Right cardiac atrium (tissue), 5 donors: Measurements from ENCODE around the gene IKZF1. TPM values are rescaled to one million over a fixed set of nuclear protein-coding genes. Genes with fewer than 3 reads are reported as not detected.

Experiments
- ATAC-seq, 2 donors: fragments of 200-7000 bp; cut with Tn5 transposase; one replicate each; pipeline versions ENCODE4 v1.8.0 to v1.9.1; 2020; ENCODE audit warnings: moderate library complexity in 2 of 2, mild to moderate bottlenecking in 1 of 2
- DNase-seq, 3 donors: peaks; one replicate each; pipeline ENCODE4 v3.0.0-alpha.2; 2020
- H3K27ac ChIP-seq: one replicate; pipeline ENCODE4 v1.5.1; 2013; ENCODE audit warnings: mild to moderate bottlenecking, low read length, control low read depth, moderate library complexity
- H3K27me3 ChIP-seq: one replicate; pipeline ENCODE4 v1.6.1; 2013; ENCODE audit not compliant: control insufficient read depth, insufficient read depth
- H3K4me1 ChIP-seq: one replicate; pipeline ENCODE4 v1.6.1; 2013; ENCODE audit warnings: low read length; ENCODE audit not compliant: control insufficient read depth, insufficient read depth
- H3K4me3 ChIP-seq: one replicate; pipeline ENCODE4 v1.5.1; 2013; ENCODE audit warnings: low read length, control low read depth
- H3K9me3 ChIP-seq: one replicate; pipeline ENCODE4 v1.6.1; 2013; ENCODE audit warnings: low read length; ENCODE audit not compliant: control insufficient read depth
- WGBS: extraction: QIAGEN DNeasy Blood & Tissue Kit; methylation state at CpG from one replicate; pipeline ENCODE4 v1.1.7; 2013; 5-methylcytosine and 5-hydroxymethylcytosine counted together
- intact Hi-C, 4 donors: fragments of 100-400 bp; cut with DNase I; formaldehyde crosslinking; loops; one replicate each; pipeline versions ENCODE4 v1.11.0 to v1.14.0; 2022 to 2023
- polyA plus RNA-seq: library from polyadenylated mRNA; stranded (reverse); fragments of 200-250 nt; gene quantifications from one replicate; pipeline ENCODE4 v1.2.3, GENCODE V29; 2013
- total RNA-seq, 4 donors: library from RNA; stranded (reverse); fragmentation: NEBNext Ultra II Directional; extraction: Animal tissue kit (Norgen Biotek cat#: 25700); gene quantifications; one replicate each; pipeline ENCODE4 v1.2.1, GENCODE V29; 2021
- donor health status: healthy with polysubstance abuse.
- donor health status: DM: no; HTN: yes; CAD: no.
- donor health status: DM: no; HTN: no; CAD: no.
- donor health status: DM: no; HTN: yes; CAD: no; lungs with severe emphysema.
- donor health status: DM: yes; HTN: yes; CAD: no.

The IKZF1 gene
- total and polyA plus RNA-seq, 5 donors, result 0.54 to 6.8 (median 4.2) TPM

DNA sequence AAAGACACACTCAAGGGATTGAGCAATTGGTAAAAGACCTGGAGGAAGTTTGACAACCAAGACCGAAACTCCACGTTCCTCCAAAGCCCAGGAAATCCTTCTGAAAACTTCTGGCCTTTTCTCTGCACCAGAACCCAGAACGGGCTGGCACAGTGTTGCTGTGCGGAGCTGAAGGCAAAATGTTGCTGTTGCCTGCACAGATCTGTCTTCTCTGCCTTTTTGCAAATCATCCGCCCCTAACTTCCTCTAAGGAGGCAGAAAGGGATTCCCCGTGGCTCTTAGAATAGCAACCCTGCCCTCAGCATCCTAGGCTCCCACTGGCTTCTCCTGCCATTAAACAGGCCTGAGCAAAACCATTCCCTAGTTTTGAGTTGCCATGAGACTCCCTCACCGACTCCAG is 100.7 kb downstream of the IKZF1 start:
- no peaks in the 10 kb centered on the region for H3K27me3 ChIP-seq
- no peak for ATAC-seq
- H3K27ac ChIP-seq, result no peak overlapping the region

GRCh38 chr7:50406935-50407334 is 102.4 kb downstream of the IKZF1 start:
- H3K9me3 ChIP-seq, result no peaks in the 10 kb centered on the region
- no peak overlapping the region for H3K4me3 ChIP-seq
- intact Hi-C loops, result no loop called here
- no peaks in the 10 kb centered on the region for H3K27me3 ChIP-seq
- no peaks in the 10 kb centered on the region for H3K4me1 ChIP-seq
- WGBS, result 51% methylated on average over 5 of the region's 5 CpGs
- no peak overlapping the region for H3K27ac ChIP-seq
- DNase-seq, result no peak
- ATAC-seq, result no peak

More for the DNA sequence above, 100.7 kb downstream of the IKZF1 start:
- whole genome bisulfite sequencing, result 79% methylated on average over 7 of the region's 7 CpGs
- DNase-seq, result no peak
- Histone ChIP-seq H3K4me1 (no peaks in the 10 kb centered on the region), H3K9me3 (no peaks in the 10 kb centered on the region), H3K4me3 (no peak overlapping the region)
- intact Hi-C loops, result no loop called here

DNA sequence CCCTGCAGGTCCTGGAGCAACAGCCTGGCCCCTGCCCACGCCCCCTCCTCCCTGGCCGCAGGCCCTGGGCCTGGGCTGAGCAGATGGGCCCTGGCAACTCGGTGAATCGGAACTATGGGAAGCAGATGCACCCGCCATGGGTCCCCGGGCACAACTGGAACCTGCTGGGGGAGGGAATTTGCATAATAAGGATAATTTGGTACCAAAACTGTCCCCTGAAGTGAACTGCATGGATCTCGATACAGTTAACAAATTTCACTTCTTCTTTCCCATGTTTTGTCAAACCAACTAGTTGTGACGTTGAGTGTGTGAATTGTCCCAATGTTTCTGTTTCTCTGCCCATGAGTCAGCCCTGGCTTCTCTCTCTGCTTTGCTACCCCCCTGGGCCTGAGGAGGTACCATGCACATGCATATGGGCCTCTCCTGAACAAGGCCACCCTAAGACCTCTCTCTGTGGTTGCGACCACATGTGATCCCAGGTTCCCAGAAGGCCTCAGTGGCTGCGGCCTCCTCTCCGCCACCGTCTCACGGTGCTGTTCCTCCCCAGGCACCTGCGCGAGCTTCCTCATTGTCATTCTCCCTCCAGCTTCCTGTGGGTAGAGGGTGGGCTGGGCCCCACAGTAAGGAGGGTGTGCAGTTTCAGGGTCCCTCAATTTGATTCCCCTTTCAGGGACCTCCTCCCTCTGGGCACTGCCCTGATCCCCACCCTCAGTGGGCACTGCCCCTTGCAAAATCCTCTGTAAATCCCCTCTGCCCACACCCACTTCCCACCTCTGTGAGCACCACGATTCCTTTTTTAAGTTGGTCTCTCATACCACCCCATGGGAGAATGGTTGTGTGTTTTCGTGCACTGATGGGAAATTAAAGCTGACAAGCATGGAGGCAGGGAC is 105.6 kb downstream of the IKZF1 start:
- Histone ChIP-seq H3K27me3 (no peaks in the 10 kb centered on the region), H3K27ac (no peak overlapping the region), H3K4me1 (no peaks in the 10 kb centered on the region), H3K4me3 (no peak overlapping the region), H3K9me3 (no peaks in the 10 kb centered on the region)
- no peak for DNase-seq
- WGBS, result 81% methylated on average over 17 of the region's 17 CpGs
- intact Hi-C loops, result loop anchor here in 1 of 4 donors (10.0 kb wide), 1 partner anchor 205 kb away; no protein-coding TSS in a partner anchor
- ATAC-seq, result no peak

DNA sequence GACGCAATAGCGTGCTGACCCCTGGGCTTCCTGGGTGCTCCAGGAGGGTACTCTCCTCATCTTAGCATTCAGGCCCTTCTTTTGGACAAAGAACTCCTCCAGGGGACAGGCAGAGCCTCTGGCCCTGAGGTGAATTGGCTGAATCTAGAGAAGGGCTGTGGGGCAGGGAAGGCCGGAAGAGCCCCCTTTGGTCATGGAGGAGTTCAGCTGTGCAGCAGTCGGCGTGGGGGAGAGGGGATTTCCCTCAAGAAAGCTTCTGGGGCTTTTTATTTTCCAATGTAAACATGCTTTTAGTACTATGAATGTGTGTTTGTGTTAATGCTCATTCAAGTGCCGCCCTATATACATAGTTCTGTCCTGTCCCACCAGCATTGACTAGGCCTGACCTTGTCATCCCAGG is 106.8 kb downstream of the IKZF1 start:
- Histone ChIP-seq H3K27me3 (no peaks in the 10 kb centered on the region), H3K9me3 (no peaks in the 10 kb centered on the region), H3K27ac (no peak overlapping the region), H3K4me3 (no peak overlapping the region), H3K4me1 (no peaks in the 10 kb centered on the region)
- 82% methylated on average over 6 of the region's 6 CpGs for WGBS
- DNase-seq (no peak), ATAC-seq (no peak)
- intact Hi-C loops, result loop anchor here in 1 of 4 donors (10.0 kb wide), 1 partner anchor 207 kb away; no protein-coding TSS in a partner anchor

DNA sequence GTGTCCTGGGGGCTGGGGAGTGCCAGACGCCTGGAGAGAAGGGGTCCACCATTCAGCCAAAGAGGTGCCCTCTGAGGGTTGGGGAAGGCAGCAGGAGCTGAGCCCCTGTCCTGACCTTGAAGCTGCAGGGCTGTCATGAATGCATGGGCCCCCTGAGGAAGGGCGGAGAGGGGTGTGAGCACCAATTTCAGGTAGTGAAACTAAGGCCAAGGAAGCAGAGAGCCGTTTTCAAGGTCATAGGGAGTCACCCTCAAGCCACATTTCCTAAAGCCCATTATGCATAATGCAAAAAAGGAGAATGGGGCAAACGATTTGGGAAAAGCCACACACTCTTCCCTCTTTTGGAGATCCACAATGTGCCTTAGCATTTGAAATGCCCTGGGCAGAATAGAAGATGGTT is 108.5 kb downstream of the IKZF1 start:
- no peaks in the 10 kb centered on the region for H3K4me1 ChIP-seq
- no peaks in the 10 kb centered on the region for H3K9me3 ChIP-seq
- ATAC-seq (no peak), DNase-seq (no peak)
- WGBS, result 65% methylated on average over 4 of the region's 4 CpGs
- no peak overlapping the region for H3K27ac ChIP-seq
- intact Hi-C loops, result loop anchor here in 1 of 4 donors (10.0 kb wide), 1 partner anchor 208 kb away; no protein-coding TSS in a partner anchor
- no peaks in the 10 kb centered on the region for H3K27me3 ChIP-seq
- no peak overlapping the region for H3K4me3 ChIP-seq

DNA sequence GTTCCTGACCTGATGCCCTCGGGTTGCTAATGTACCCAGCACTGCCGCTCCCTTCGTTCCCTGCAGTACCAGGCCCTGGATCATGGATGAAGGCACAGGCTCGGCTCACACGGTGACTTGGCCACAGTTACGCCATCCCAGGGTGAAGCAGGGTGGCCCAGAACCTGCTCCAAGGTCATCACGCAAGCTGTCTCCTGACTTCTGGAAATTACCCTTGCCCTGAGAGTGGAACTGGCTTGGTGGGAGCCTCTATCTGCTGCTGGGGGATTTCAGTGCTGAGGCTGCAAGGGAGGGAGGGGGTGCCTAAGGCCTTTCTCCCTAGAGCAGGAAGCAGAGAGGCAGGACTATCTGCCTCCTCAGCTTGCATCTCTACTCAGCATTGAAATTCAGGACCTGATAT is 109.0 kb downstream of the IKZF1 start:
- intact Hi-C loops, result loop anchor here in 1 of 4 donors (10.0 kb wide), 1 partner anchor 209 kb away; no protein-coding TSS in a partner anchor
- ATAC-seq (no peak), DNase-seq (no peak)
- Histone ChIP-seq H3K9me3 (no peaks in the 10 kb centered on the region), H3K27me3 (no peaks in the 10 kb centered on the region), H3K4me3 (no peak overlapping the region), H3K27ac (no peak overlapping the region), H3K4me1 (no peaks in the 10 kb centered on the region)
- 88% methylated on average over 7 of the region's 7 CpGs for WGBS

- H3K27ac ChIP-seq, result no peak overlapping the region
- no peak for DNase-seq
- no peaks in the 10 kb centered on the region for H3K27me3 ChIP-seq
- H3K9me3 ChIP-seq, result no peaks in the 10 kb centered on the region
- intact Hi-C loops, result loop anchor here in 3 of 4 donors (5.0 to 10.0 kb wide), 4 partner anchors 209 to 274 kb away; no protein-coding TSS in a partner anchor
- H3K4me3 ChIP-seq, result no peak overlapping the region
- ATAC-seq, result no peak
- 78% methylated on average over 6 of the region's 6 CpGs for WGBS
- no peaks in the 10 kb centered on the region for H3K4me1 ChIP-seq
These were observed 111.4 kb downstream of the IKZF1 start for GRCh38 chr7:50415844-50416364.

- H3K4me3 ChIP-seq, result no peak overlapping the region
- no peaks in the 10 kb centered on the region for H3K27me3 ChIP-seq
- no peaks in the 10 kb centered on the region for H3K4me1 ChIP-seq
- ATAC-seq (peak; percentile 37 to 43), DNase-seq (no peak)
- no peak overlapping the region for H3K27ac ChIP-seq
- 54% methylated on average over 7 of the region's 7 CpGs for WGBS
- intact Hi-C loops, result loop anchor here in 3 of 4 donors (5.0 to 10.0 kb wide), 4 partner anchors 209 to 274 kb away; no protein-coding TSS in a partner anchor
- H3K9me3 ChIP-seq, result no peaks in the 10 kb centered on the region
These were observed 112.1 kb downstream of the IKZF1 start for GRCh38 chr7:50416527-50417182.

GRCh38 chr7:50418086-50418515 is 113.6 kb downstream of the IKZF1 start:
- intact Hi-C loops, result loop anchor here in 3 of 4 donors (5.0 to 10.0 kb wide), 4 partner anchors 211 to 276 kb away; no protein-coding TSS in a partner anchor
- DNase-seq (peak; percentile 70 to 88 (median 80)), ATAC-seq (peak; percentile 92)
- 10% methylated on average over 4 of the region's 4 CpGs for WGBS
- Histone ChIP-seq H3K4me1 (no peaks in the 10 kb centered on the region), H3K9me3 (no peaks in the 10 kb centered on the region), H3K27ac (no peak overlapping the region), H3K4me3 (no peak overlapping the region), H3K27me3 (no peaks in the 10 kb centered on the region)

- ATAC-seq (no peak), DNase-seq (no peak)
- H3K27me3 ChIP-seq, result no peaks in the 10 kb centered on the region
- no peak overlapping the region for H3K27ac ChIP-seq
- H3K4me3 ChIP-seq, result no peak overlapping the region
- H3K4me1 ChIP-seq, result no peaks in the 10 kb centered on the region
- 64% methylated on average over 14 of the region's 14 CpGs for WGBS
- H3K9me3 ChIP-seq, result no peaks in the 10 kb centered on the region
- intact Hi-C loops, result loop anchor here in 3 of 4 donors (5.0 to 10.0 kb wide), 4 partner anchors 211 to 276 kb away; no protein-coding TSS in a partner anchor
These were observed 114.2 kb downstream of the IKZF1 start for GRCh38 chr7:50418526-50419290.
